ENCODE results near the gene PRSS36.
"Not testable (repeated sequence)": the region's sequence is repeated elsewhere in the genome, so short reads cannot be mapped to it uniquely, and the experiment has no call there.

Gene PRSS36

GRCh38 chr16:31149894-31150890 lies at the start of gene PRSS36:
Gene PRSS36 (minus strand): TSS chr16:31150066. CDS start chr16:31150035, 31 bp downstream.
- Histone ChIP-seq H3K9me3 (ENCODE audit: control insufficient read depth, insufficient read depth, low read depth, low read length) (no peaks in the 10 kb centered on the region), H3K27me3 (ENCODE audit: control insufficient read depth, insufficient read depth, low read length) (peaks cover 34% of the 10 kb centered on the region), H3K27ac (ENCODE audit: low read depth, low read length) (no peak within 1 kb of the TSS), H3K9ac (ENCODE audit: low read length) (no peak within 1 kb of the TSS), H3K4me1 (ENCODE audit: control insufficient read depth, insufficient read depth, low read length) (peaks cover 23% of the 10 kb centered on the region; the same call in 1 of the 2 replicates), H3K4me3 (ENCODE audit: low read depth, low read length) (no peak within 1 kb of the TSS), H3K36me3 (ENCODE audit: control insufficient read depth, insufficient read depth, low read length) (no peaks in the 10 kb centered on the region)

GRCh38 chr16:31199430-31200041 lies 49.7 kb upstream of the PRSS36 start:
- H3K27me3 ChIP-seq (ENCODE audit: control insufficient read depth, insufficient read depth, low read length): peaks cover 23% of the 10 kb centered on the region
- peaks cover 44% of the 10 kb centered on the region for H3K36me3 ChIP-seq (ENCODE audit: control insufficient read depth, insufficient read depth, low read length)
- H3K9me3 ChIP-seq (ENCODE audit: control insufficient read depth, insufficient read depth, low read depth, low read length): no peaks in the 10 kb centered on the region
- H3K9ac ChIP-seq (ENCODE audit: low read length): no peak overlapping the region
- peaks cover 6% of the 10 kb centered on the region for H3K4me1 ChIP-seq (ENCODE audit: control insufficient read depth, insufficient read depth, low read length)
- no peak overlapping the region for H3K4me3 ChIP-seq (ENCODE audit: low read depth, low read length)
- H3K27ac ChIP-seq (ENCODE audit: low read depth, low read length): no peak overlapping the region

GRCh38 chr16:31198207-31198882 lies 48.5 kb upstream of the PRSS36 start:
- Histone ChIP-seq H3K36me3 (ENCODE audit: control insufficient read depth, insufficient read depth, low read length) (peaks cover 56% of the 10 kb centered on the region), H3K9me3 (ENCODE audit: control insufficient read depth, insufficient read depth, low read depth, low read length) (no peaks in the 10 kb centered on the region), H3K27ac (ENCODE audit: low read depth, low read length) (no peak overlapping the region), H3K9ac (ENCODE audit: low read length) (no peak overlapping the region), H3K4me3 (ENCODE audit: low read depth, low read length) (no peak overlapping the region), H3K4me1 (ENCODE audit: control insufficient read depth, insufficient read depth, low read length) (peaks cover 6% of the 10 kb centered on the region), H3K27me3 (ENCODE audit: control insufficient read depth, insufficient read depth, low read length) (peaks cover 17% of the 10 kb centered on the region)

GRCh38 chr16:31196324-31197088 lies 46.6 kb upstream of the PRSS36 start:
- Histone ChIP-seq H3K27ac (ENCODE audit: low read depth, low read length) (no peak overlapping the region), H3K4me3 (ENCODE audit: low read depth, low read length) (no peak overlapping the region), H3K36me3 (ENCODE audit: control insufficient read depth, insufficient read depth, low read length) (peaks cover 74% of the 10 kb centered on the region)

GRCh38 chr16:31195861-31196260 lies 46.0 kb upstream of the PRSS36 start:
- H3K36me3 ChIP-seq (ENCODE audit: control insufficient read depth, insufficient read depth, low read length): peaks cover 81% of the 10 kb centered on the region
- not testable (repeated sequence) for H3K9ac ChIP-seq (ENCODE audit: low read length); H3K9me3 ChIP-seq (ENCODE audit: control insufficient read depth, insufficient read depth, low read depth, low read length); H3K4me3 ChIP-seq (ENCODE audit: low read depth, low read length); H3K27me3 ChIP-seq (ENCODE audit: control insufficient read depth, insufficient read depth, low read length); H3K27ac ChIP-seq (ENCODE audit: low read depth, low read length); H3K4me1 ChIP-seq (ENCODE audit: control insufficient read depth, insufficient read depth, low read length)

More at GRCh38 chr16:31196324-31197088, 46.6 kb upstream of the PRSS36 start:
- no peaks in the 10 kb centered on the region for H3K9me3 ChIP-seq (ENCODE audit: control insufficient read depth, insufficient read depth, low read depth, low read length)
- no peaks in the 10 kb centered on the region; the same call in 1 of the 2 replicates for H3K27me3 ChIP-seq (ENCODE audit: control insufficient read depth, insufficient read depth, low read length)
- no peak overlapping the region for H3K9ac ChIP-seq (ENCODE audit: low read length)
- peaks cover 5% of the 10 kb centered on the region for H3K4me1 ChIP-seq (ENCODE audit: control insufficient read depth, insufficient read depth, low read length)

- no peaks in the 10 kb centered on the region for H3K27me3 ChIP-seq (ENCODE audit: control insufficient read depth, insufficient read depth, low read length)
- peaks cover 89% of the 10 kb centered on the region for H3K36me3 ChIP-seq (ENCODE audit: control insufficient read depth, insufficient read depth, low read length)
- H3K27ac ChIP-seq (ENCODE audit: low read depth, low read length): no peak overlapping the region
- H3K4me3 ChIP-seq (ENCODE audit: low read depth, low read length): no peak overlapping the region
- H3K4me1 ChIP-seq (ENCODE audit: control insufficient read depth, insufficient read depth, low read length): no peaks in the 10 kb centered on the region
- H3K9me3 ChIP-seq (ENCODE audit: control insufficient read depth, insufficient read depth, low read depth, low read length): no peaks in the 10 kb centered on the region
- H3K9ac ChIP-seq (ENCODE audit: low read length): no peak overlapping the region
These were observed 45.0 kb upstream of the PRSS36 start for GRCh38 chr16:31194898-31195297.

- Histone ChIP-seq H3K9ac (ENCODE audit: low read length) (no peak overlapping the region), H3K27ac (ENCODE audit: low read depth, low read length) (no peak overlapping the region), H3K9me3 (ENCODE audit: control insufficient read depth, insufficient read depth, low read depth, low read length) (no peaks in the 10 kb centered on the region), H3K36me3 (ENCODE audit: control insufficient read depth, insufficient read depth, low read length) (peaks cover 92% of the 10 kb centered on the region), H3K4me3 (ENCODE audit: low read depth, low read length) (no peak overlapping the region), H3K4me1 (ENCODE audit: control insufficient read depth, insufficient read depth, low read length) (no peaks in the 10 kb centered on the region), H3K27me3 (ENCODE audit: control insufficient read depth, insufficient read depth, low read length) (no peaks in the 10 kb centered on the region)
These were observed 44.0 kb upstream of the PRSS36 start for GRCh38 chr16:31193874-31194273.

- H3K9ac ChIP-seq (ENCODE audit: low read length): no peak overlapping the region
- H3K4me3 ChIP-seq (ENCODE audit: low read depth, low read length): no peak overlapping the region
- no peaks in the 10 kb centered on the region for H3K4me1 ChIP-seq (ENCODE audit: control insufficient read depth, insufficient read depth, low read length)
- peaks cover 94% of the 10 kb centered on the region for H3K36me3 ChIP-seq (ENCODE audit: control insufficient read depth, insufficient read depth, low read length)
- no peaks in the 10 kb centered on the region for H3K27me3 ChIP-seq (ENCODE audit: control insufficient read depth, insufficient read depth, low read length)
- no peak overlapping the region for H3K27ac ChIP-seq (ENCODE audit: low read depth, low read length)
- H3K9me3 ChIP-seq (ENCODE audit: control insufficient read depth, insufficient read depth, low read depth, low read length): no peaks in the 10 kb centered on the region
These were observed 43.2 kb upstream of the PRSS36 start for GRCh38 chr16:31192856-31193642.

GRCh38 chr16:31191697-31192428 lies 42.0 kb upstream of the PRSS36 start:
- Histone ChIP-seq H3K27me3 (ENCODE audit: control insufficient read depth, insufficient read depth, low read length) (no peaks in the 10 kb centered on the region), H3K9ac (ENCODE audit: low read length) (no peak overlapping the region), H3K4me1 (ENCODE audit: control insufficient read depth, insufficient read depth, low read length) (no peaks in the 10 kb centered on the region), H3K9me3 (ENCODE audit: control insufficient read depth, insufficient read depth, low read depth, low read length) (no peaks in the 10 kb centered on the region), H3K36me3 (ENCODE audit: control insufficient read depth, insufficient read depth, low read length) (peaks cover 100% of the 10 kb centered on the region), H3K4me3 (ENCODE audit: low read depth, low read length) (no peak overlapping the region), H3K27ac (ENCODE audit: low read depth, low read length) (no peak overlapping the region)

Data from HUES6 (cell line).